OCI-LY1 (cell line): Measurements from ENCODE around the gene ICAM1.
A peak's percentile ranks its signal among the peaks of the same experiment; 100 is the strongest.

Source experiments
- H2AFZ ChIP-seq: fragments of 200-600 bp; sonication (generic), shearing (Covaris generic); 2 replicates; pipeline ENCODE4 v1.6.0; 2014; ENCODE audit warnings: antibody characterized with exemption, mild to moderate bottlenecking, low read length
- H3F3A ChIP-seq: fragments of 200-600 bp; sonication (generic), shearing (Covaris generic); 2 replicates; pipeline ENCODE4 v1.6.0; 2014; ENCODE audit warnings: mild to moderate bottlenecking, antibody characterized with exemption, low read length, moderate library complexity; ENCODE audit not compliant: insufficient read depth
- H3K27ac ChIP-seq: fragments of 200-600 bp; sonication (generic); 2 replicates; pipeline ENCODE4 v1.5.1; 2014; ENCODE audit warnings: low read length, mixed run types, mild to moderate bottlenecking, low read depth; ENCODE audit not compliant: poor library complexity, severe bottlenecking
- H3K27me3 ChIP-seq: fragments of 200-600 bp; sonication (generic); 2 replicates; pipeline ENCODE4 v1.6.0; 2014; ENCODE audit warnings: antibody characterized with exemption, mild to moderate bottlenecking, low read length, moderate library complexity; ENCODE audit not compliant: insufficient read depth
- H3K36me3 ChIP-seq: fragments of 200-600 bp; sonication (generic); 2 replicates; pipeline ENCODE4 v1.6.1; 2014; ENCODE audit warnings: mild to moderate bottlenecking, antibody characterized with exemption, low read length, moderate library complexity, mixed read lengths; ENCODE audit not compliant: insufficient read depth
- H3K4me1 ChIP-seq: fragments of 200-600 bp; sonication (generic); 2 replicates; pipeline ENCODE4 v1.5.1; 2014; ENCODE audit warnings: mild to moderate bottlenecking, low read length, moderate library complexity; ENCODE audit not compliant: insufficient read depth, severe bottlenecking
- H3K4me2 ChIP-seq: fragments of 200-600 bp; sonication (generic), shearing (Covaris generic); 2 replicates; pipeline ENCODE4 v1.6.1; 2014; ENCODE audit warnings: low read length
- H3K4me3 ChIP-seq: fragments of 200-600 bp; sonication (generic); 2 replicates; pipeline ENCODE4 v1.5.1; 2014; ENCODE audit warnings: low read length, low read depth, mild to moderate bottlenecking, mixed read lengths; ENCODE audit not compliant: poor library complexity, severe bottlenecking
- H3K79me2 ChIP-seq: fragments of 200-600 bp; shearing (Covaris generic); 2 replicates; pipeline ENCODE4 v1.6.1; 2016; ENCODE audit warnings: mixed run types, low read length, mixed read lengths; ENCODE audit not compliant: insufficient read depth
- H3K9ac ChIP-seq: fragments of 200-600 bp; sonication (generic), shearing (Covaris generic); 2 replicates; pipeline ENCODE4 v1.6.1; 2014; ENCODE audit warnings: mild to moderate bottlenecking, low read length, mixed read lengths
- H3K9me2 ChIP-seq: fragments of 200-600 bp; sonication (generic), shearing (Covaris generic); 2 replicates; pipeline ENCODE4 v1.6.1; 2014; ENCODE audit warnings: low read depth, mild to moderate bottlenecking, low read length, mixed read lengths
- H3K9me3 ChIP-seq: fragments of 200-600 bp; shearing (Covaris generic); 2 replicates; pipeline ENCODE4 v1.6.1; 2014; ENCODE audit warnings: low read length, mixed read lengths
- H4K20me1 ChIP-seq: fragments of 200-600 bp; sonication (generic), shearing (Covaris generic); 2 replicates; pipeline ENCODE4 v1.6.0; 2016; ENCODE audit warnings: mild to moderate bottlenecking, low read length; ENCODE audit not compliant: insufficient read depth
- EZH2 ChIP-seq: fragments of 200-600 bp; sonication (generic), shearing (Covaris generic); IDR thresholded peaks from 2 replicates; pipeline ENCODE4 v1.8.0; 2017; ENCODE audit warnings: borderline replicate concordance, mixed run types, mild to moderate bottlenecking, antibody characterized with exemption, low read length, moderate library complexity, mixed read lengths
- TF ChIP-seq, protein P1 (sequence below): fragments of 200-600 bp; sonication (generic), shearing (Covaris generic); IDR thresholded peaks from 2 replicates; pipeline ENCODE4 v1.5.1; 2017; ENCODE audit warnings: mild to moderate bottlenecking, antibody characterized with exemption, low read length, moderate library complexity, mixed read lengths

The ICAM1 gene

DNA sequence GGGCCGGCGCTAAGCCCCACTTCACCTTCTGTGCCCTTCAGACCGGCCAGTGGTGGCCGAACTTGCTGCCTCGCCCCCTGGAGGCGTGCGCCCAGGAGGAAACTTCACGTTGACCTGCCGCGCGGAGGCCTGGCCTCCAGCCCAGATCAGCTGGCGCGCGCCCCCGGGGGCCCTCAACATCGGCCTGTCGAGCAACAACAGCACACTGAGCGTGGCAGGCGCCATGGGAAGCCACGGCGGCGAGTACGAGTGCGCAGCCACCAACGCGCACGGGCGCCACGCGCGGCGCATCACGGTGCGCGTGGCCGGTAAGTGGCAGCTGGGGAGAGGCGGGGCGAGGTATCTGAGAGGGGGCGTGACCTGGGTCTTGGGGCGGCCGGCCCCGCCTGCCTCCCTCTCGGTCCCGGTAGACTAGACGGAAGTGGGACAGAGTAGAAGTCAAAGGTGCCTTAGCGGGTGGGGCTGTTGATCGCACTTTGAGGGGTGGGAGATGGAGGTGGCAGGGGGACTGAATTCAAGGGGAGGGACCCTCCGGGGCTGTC, 24.5 kb downstream of the ICAM1 start:
- Histone ChIP-seq H3K27me3 (no peaks in the 10 kb centered on the region; the same call in 1 of the 2 replicates), H3K9me3 (no peaks in the 10 kb centered on the region), H3K79me2 (no peaks in the 10 kb centered on the region), H2AFZ (peak overlapping the region; percentile 28; the same call in 1 of the 2 replicates), H4K20me1 (no peaks in the 10 kb centered on the region), H3K36me3 (no peaks in the 10 kb centered on the region), H3K9me2 (no peaks in the 10 kb centered on the region), H3K9ac (peak overlapping the region; percentile 10; the same call in 1 of the 2 replicates), H3F3A (no peaks in the 10 kb centered on the region), H3K27ac (no peak overlapping the region), H3K4me3 (peak overlapping the region; percentile 52), H3K4me1 (peaks cover 30% of the 10 kb centered on the region), H3K4me2 (peak overlapping the region; percentile 60)
- TF ChIP-seq, protein P1, sequence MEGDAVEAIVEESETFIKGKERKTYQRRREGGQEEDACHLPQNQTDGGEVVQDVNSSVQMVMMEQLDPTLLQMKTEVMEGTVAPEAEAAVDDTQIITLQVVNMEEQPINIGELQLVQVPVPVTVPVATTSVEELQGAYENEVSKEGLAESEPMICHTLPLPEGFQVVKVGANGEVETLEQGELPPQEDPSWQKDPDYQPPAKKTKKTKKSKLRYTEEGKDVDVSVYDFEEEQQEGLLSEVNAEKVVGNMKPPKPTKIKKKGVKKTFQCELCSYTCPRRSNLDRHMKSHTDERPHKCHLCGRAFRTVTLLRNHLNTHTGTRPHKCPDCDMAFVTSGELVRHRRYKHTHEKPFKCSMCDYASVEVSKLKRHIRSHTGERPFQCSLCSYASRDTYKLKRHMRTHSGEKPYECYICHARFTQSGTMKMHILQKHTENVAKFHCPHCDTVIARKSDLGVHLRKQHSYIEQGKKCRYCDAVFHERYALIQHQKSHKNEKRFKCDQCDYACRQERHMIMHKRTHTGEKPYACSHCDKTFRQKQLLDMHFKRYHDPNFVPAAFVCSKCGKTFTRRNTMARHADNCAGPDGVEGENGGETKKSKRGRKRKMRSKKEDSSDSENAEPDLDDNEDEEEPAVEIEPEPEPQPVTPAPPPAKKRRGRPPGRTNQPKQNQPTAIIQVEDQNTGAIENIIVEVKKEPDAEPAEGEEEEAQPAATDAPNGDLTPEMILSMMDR = peak; percentile 10; the same call in 1 of the 2 replicates
- no peak for TF ChIP-seq EZH2

- Histone ChIP-seq H3K9ac (peak overlapping the region; percentile 10; the same call in 1 of the 2 replicates), H3K27ac (no peak overlapping the region), H3K27me3 (no peaks in the 10 kb centered on the region; the same call in 1 of the 2 replicates), H3K4me1 (peaks cover 23% of the 10 kb centered on the region), H3K9me3 (no peaks in the 10 kb centered on the region), H2AFZ (peak overlapping the region; percentile 28; the same call in 1 of the 2 replicates), H3K36me3 (no peaks in the 10 kb centered on the region), H3K9me2 (no peaks in the 10 kb centered on the region), H3F3A (no peaks in the 10 kb centered on the region), H3K4me2 (peak overlapping the region; percentile 60), H3K79me2 (no peaks in the 10 kb centered on the region), H4K20me1 (no peaks in the 10 kb centered on the region), H3K4me3 (peak overlapping the region; percentile 52)
- TF ChIP-seq, protein P1 = no peak
- no peak for TF ChIP-seq EZH2
Measured at GRCh38 chr19:10295847-10296591, 25.1 kb downstream of the ICAM1 start.

- Histone ChIP-seq H3K27me3 (no peaks in the 10 kb centered on the region; the same call in 1 of the 2 replicates), H3K79me2 (no peaks in the 10 kb centered on the region), H3K4me3 (no peak overlapping the region), H3K36me3 (peaks cover 6% of the 10 kb centered on the region), H3K4me1 (peaks cover 10% of the 10 kb centered on the region), H3K4me2 (no peak overlapping the region), H3K27ac (no peak overlapping the region), H3K9me3 (no peaks in the 10 kb centered on the region), H4K20me1 (no peaks in the 10 kb centered on the region), H3K9me2 (no peaks in the 10 kb centered on the region), H3K9ac (no peak overlapping the region), H3F3A (no peaks in the 10 kb centered on the region), H2AFZ (no peak overlapping the region)
- TF ChIP-seq, protein P1 = no peak
- no peak for TF ChIP-seq EZH2
Measured at GRCh38 chr19:10299545-10300458, 28.9 kb downstream of the ICAM1 start.
